Hepatocyte (in vitro differentiated cells): Measurements from ENCODE around the gene PFN3. TPM values are rescaled to one million over a fixed set of nuclear protein-coding genes. Genes with fewer than 3 reads are reported as not detected.
"Not testable (repeated sequence)": the region's sequence is repeated elsewhere in the genome, so short reads cannot be mapped to it uniquely, and the experiment has no call there.

Experiments
- DNase-seq: peaks from one replicate; pipeline ENCODE4 v3.0.0-alpha.2; 2016; ENCODE audit warnings: low spot score
- H2AFZ ChIP-seq: fragments of 200-600 bp; sonication (generic); 2 replicates; pipeline ENCODE4 v1.6.0; 2016; ENCODE audit warnings: antibody characterized with exemption, mild to moderate bottlenecking
- H3K27ac ChIP-seq: fragments of 200-600 bp; sonication (generic); 2 replicates; pipeline ENCODE4 v1.5.1; 2016; ENCODE audit warnings: mild to moderate bottlenecking
- H3K27me3 ChIP-seq: fragments of 200-600 bp; sonication (generic); 2 replicates; pipeline ENCODE4 v1.6.1; 2016
- H3K36me3 ChIP-seq: fragments of 200-600 bp; sonication (generic); replicated peaks from 2 replicates; pipeline ENCODE4 v1.5.1; 2016; ENCODE audit warnings: low read depth; ENCODE audit not compliant: insufficient read depth
- H3K4me1 ChIP-seq: fragments of 200-600 bp; sonication (generic); 2 replicates; pipeline ENCODE4 v1.5.1; 2016; ENCODE audit warnings: mild to moderate bottlenecking, moderate library complexity; ENCODE audit not compliant: insufficient read depth
- H3K4me2 ChIP-seq: fragments of 200-600 bp; sonication (generic); 2 replicates; pipeline ENCODE4 v1.6.0; 2016
- H3K4me3 ChIP-seq: fragments of 200-600 bp; sonication (generic); 2 replicates; pipeline ENCODE4 v1.5.1; 2016; ENCODE audit warnings: mild to moderate bottlenecking
- H3K79me2 ChIP-seq: fragments of 200-600 bp; sonication (generic); 2 replicates; pipeline ENCODE4 v1.6.0; 2017; ENCODE audit warnings: mild to moderate bottlenecking
- H3K9me2 ChIP-seq: fragments of 200-600 bp; sonication (generic); replicated peaks from 2 replicates; pipeline ENCODE4 v1.6.0; 2017; ENCODE audit warnings: mild to moderate bottlenecking; ENCODE audit not compliant: insufficient read depth
- H3K9me3 ChIP-seq: fragments of 200-600 bp; sonication (generic); 2 replicates; pipeline ENCODE4 v1.5.1; 2016; ENCODE audit warnings: low read depth, mild to moderate bottlenecking
- H4K20me1 ChIP-seq: fragments of 200-600 bp; sonication (generic); 2 replicates; pipeline ENCODE4 v1.6.0; 2016; ENCODE audit warnings: mild to moderate bottlenecking; ENCODE audit not compliant: insufficient read depth, poor library complexity, severe bottlenecking
- CTCF ChIP-seq: fragments of 200-600 bp; sonication (generic); IDR thresholded peaks from 2 replicates; pipeline ENCODE4 v1.5.1; 2016; ENCODE audit warnings: antibody characterized with exemption, mild to moderate bottlenecking; ENCODE audit not compliant: poor library complexity
- EZH2 ChIP-seq: fragments of 200-600 bp; sonication (generic); IDR thresholded peaks from 2 replicates; pipeline ENCODE4 v1.6.1; 2016; ENCODE audit warnings: antibody characterized with exemption, mild to moderate bottlenecking, borderline replicate concordance
- EZH2phosphoT487 ChIP-seq: fragments of 200-600 bp; sonication (generic); IDR thresholded peaks from one replicate; pipeline ENCODE4 v1.6.1; 2018; ENCODE audit warnings: antibody characterized with exemption, mild to moderate bottlenecking, low read depth, moderate library complexity; ENCODE audit not compliant: unreplicated experiment, severe bottlenecking
- WGBS: methylation state at CpG from one replicate; pipeline ENCODE4 v1.1.6; 2016; ENCODE audit warnings: low lambda C conversion rate; ENCODE audit errors: missing lambda C conversion rate; 5-methylcytosine and 5-hydroxymethylcytosine counted together
- polyA plus RNA-seq: library from polyadenylated mRNA; unstranded; fragments of >200 nt; fragmentation: Nextera tagmentation; extraction: Ambion mirVana; gene quantifications from 2 replicates; pipeline ENCODE4 v1.2.1, GENCODE V29; 2016
- total RNA-seq: library from RNA; depleted of rRNA; stranded (reverse); fragments of >200 nt; gene quantifications from 2 replicates; pipeline ENCODE4 v1.2.3, GENCODE V29; 2014

The PFN3 gene
- total and polyA plus RNA-seq, 2 experiments from 2014 or later: not detected

- 92% methylated on average over 3 of the region's 3 CpGs for WGBS
- H3K4me1 ChIP-seq: no peaks in the 10 kb centered on the region
- no peak for DNase-seq
- no peaks in the 10 kb centered on the region for H3K27me3 ChIP-seq
- no peak for TF ChIP-seq EZH2phosphoT487
- TF ChIP-seq CTCF: no peak
- TF ChIP-seq EZH2: no peak
- no peaks in the 10 kb centered on the region for H3K79me2 ChIP-seq
- no peaks in the 10 kb centered on the region for H4K20me1 ChIP-seq
- no peak overlapping the region for H3K27ac ChIP-seq
- no peaks in the 10 kb centered on the region for H3K36me3 ChIP-seq
- no peak overlapping the region for H3K4me2 ChIP-seq
- no peak overlapping the region for H3K4me3 ChIP-seq
- no peaks in the 10 kb centered on the region for H3K9me2 ChIP-seq
- H3K9me3 ChIP-seq: no peaks in the 10 kb centered on the region
- no peak overlapping the region for H2AFZ ChIP-seq
These were observed 18.6 kb upstream of the PFN3 start for GRCh38 chr5:177419046-177419445.

GRCh38 chr5:177417081-177417480 lies 16.6 kb upstream of the PFN3 start:
- not testable (repeated sequence) for H3K9me3 ChIP-seq, H2AFZ ChIP-seq, H3K4me2 ChIP-seq, H3K79me2 ChIP-seq, H3K27me3 ChIP-seq, H4K20me1 ChIP-seq, DNase-seq, H3K27ac ChIP-seq, H3K36me3 ChIP-seq, H3K4me3 ChIP-seq, H3K4me1 ChIP-seq, H3K9me2 ChIP-seq
- 88% methylated on average over 6 of the region's 6 CpGs for WGBS

- H3K79me2 ChIP-seq: no peaks in the 10 kb centered on the region
- no peak overlapping the region for H3K27ac ChIP-seq
- H4K20me1 ChIP-seq: no peaks in the 10 kb centered on the region
- DNase-seq: no peak
- 85% methylated on average over 3 of the region's 3 CpGs for WGBS
- H3K4me1 ChIP-seq: no peaks in the 10 kb centered on the region
- no peaks in the 10 kb centered on the region for H3K27me3 ChIP-seq
- TF ChIP-seq EZH2 (no peak), CTCF (no peak), EZH2phosphoT487 (no peak)
- H3K36me3 ChIP-seq: no peaks in the 10 kb centered on the region
- no peaks in the 10 kb centered on the region for H3K9me2 ChIP-seq
- no peak overlapping the region for H3K4me3 ChIP-seq
- H3K4me2 ChIP-seq: no peak overlapping the region
- no peaks in the 10 kb centered on the region for H3K9me3 ChIP-seq
- H2AFZ ChIP-seq: no peak overlapping the region
These were observed 14.0 kb upstream of the PFN3 start for GRCh38 chr5:177414481-177414880.

- no peaks in the 10 kb centered on the region for H3K27me3 ChIP-seq
- no peak overlapping the region for H3K4me3 ChIP-seq
- H3K4me2 ChIP-seq: no peak overlapping the region
- H3K36me3 ChIP-seq: no peaks in the 10 kb centered on the region
- H3K27ac ChIP-seq: no peak overlapping the region
- no peaks in the 10 kb centered on the region for H4K20me1 ChIP-seq
- no peaks in the 10 kb centered on the region for H3K9me3 ChIP-seq
- H3K4me1 ChIP-seq: no peaks in the 10 kb centered on the region
- no peak overlapping the region for H2AFZ ChIP-seq
- TF ChIP-seq EZH2 (no peak), CTCF (no peak), EZH2phosphoT487 (no peak)
- H3K79me2 ChIP-seq: no peaks in the 10 kb centered on the region
- no peaks in the 10 kb centered on the region for H3K9me2 ChIP-seq
- whole genome bisulfite sequencing: 87% methylated on average over 8 of the region's 8 CpGs
- no peak for DNase-seq
These were observed 12.3 kb upstream of the PFN3 start for GRCh38 chr5:177412603-177413233.
